Endothelial cell of coronary artery (primary cell): ENCODE data around the gene OR11H1. TPM values are rescaled to one million over a fixed set of nuclear protein-coding genes. Genes with fewer than 3 reads are reported as not detected.

Experiments
- total RNA-seq: library from RNA; depleted of rRNA; stranded (reverse); fragments of >200 nt; gene quantifications from 2 replicates; pipeline ENCODE4 v1.2.3, GENCODE V29; 2014

Gene OR11H1, protein sequence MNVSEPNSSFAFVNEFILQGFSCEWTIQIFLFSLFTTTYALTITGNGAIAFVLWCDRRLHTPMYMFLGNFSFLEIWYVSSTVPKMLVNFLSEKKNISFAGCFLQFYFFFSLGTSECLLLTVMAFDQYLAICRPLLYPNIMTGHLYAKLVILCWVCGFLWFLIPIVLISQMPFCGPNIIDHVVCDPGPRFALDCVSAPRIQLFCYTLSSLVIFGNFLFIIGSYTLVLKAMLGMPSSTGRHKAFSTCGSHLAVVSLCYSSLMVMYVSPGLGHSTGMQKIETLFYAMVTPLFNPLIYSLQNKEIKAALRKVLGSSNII
- total RNA-seq: not detected in 2 replicates

DNA sequence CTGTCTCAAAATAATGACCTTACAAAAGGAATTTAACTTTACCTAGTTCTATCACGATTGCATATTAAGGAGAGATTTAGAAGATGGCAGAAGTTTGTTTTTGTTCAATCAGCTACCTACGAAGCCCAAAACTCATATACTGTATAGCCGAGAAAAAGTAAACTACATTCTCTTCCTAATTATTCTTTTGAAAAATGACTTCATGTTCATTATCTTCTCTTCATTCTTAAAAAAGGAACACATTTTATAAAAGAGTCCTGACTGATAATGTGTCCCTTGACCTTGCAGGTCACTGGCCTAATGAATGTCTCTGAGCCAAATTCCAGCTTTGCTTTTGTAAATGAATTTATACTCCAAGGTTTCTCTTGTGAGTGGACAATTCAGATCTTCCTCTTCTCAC is at the start of gene OR11H1:
Gene OR11H1, plus strand, starts transcription at position 301 of the 400 bp plus-strand sequence. Its CDS starts 0 bp downstream, at position 301.

Other genes with a start within 250 kb of the OR11H1 start
- not detected in 2 replicates for gene POTEH, start 161.8 kb downstream of the OR11H1 start, total RNA-seq